ENCODE results near the gene VWA8.

GRCh38 chr13:41973247-41973741 lies 12.4 kb upstream of the VWA8 start:
- TF ChIP-seq POLR2AphosphoS5 (IDR thresholded peaks at IDR 0.05) (no peak), CTCF (IDR thresholded peaks at IDR 0.05) (no peak), POLR2A (IDR thresholded peaks at IDR 0.05) (no peak)

Data from breast epithelium (tissue), 3 donors.